BLaER1 treated with 17β-estradiol and CSF1 and Interleukin-3, amounts not matched to agents 10 nM and 100 nM (cell line): ENCODE results near the gene GBX1.

Experiments
- H3K27ac ChIP-seq, 11 experiments: shearing (Covaris generic); formaldehyde crosslinking; 2 replicates each; pipeline ENCODE4 v1.8.1; 2022
- H3K27me3 ChIP-seq, 11 experiments: shearing (Covaris generic); formaldehyde crosslinking; 2 replicates each; pipeline ENCODE4 v1.8.1; 2022
- H3K36me3 ChIP-seq, 11 experiments: shearing (Covaris generic); formaldehyde crosslinking; 2 replicates each; pipeline ENCODE4 v1.8.1; 2022
- H3K4me1 ChIP-seq, 10 experiments: shearing (Covaris generic); formaldehyde crosslinking; 2 replicates each; pipeline ENCODE4 v1.8.1; 2022
- H3K4me2 ChIP-seq, 11 experiments: shearing (Covaris generic); formaldehyde crosslinking; 2 replicates each; pipeline ENCODE4 v1.8.1; 2022
- H3K4me3 ChIP-seq, 10 experiments: shearing (Covaris generic); formaldehyde crosslinking; 2 replicates each; pipeline ENCODE4 v1.8.1; 2022
- H3K9ac ChIP-seq, 11 experiments: shearing (Covaris generic); formaldehyde crosslinking; 2 replicates each; pipeline ENCODE4 v1.8.1; 2022
- H3K9me3 ChIP-seq, 11 experiments: shearing (Covaris generic); formaldehyde crosslinking; replicated peaks in 1 of 11; 2 replicates each; pipeline ENCODE4 v1.8.1; 2022
- H4K20me1 ChIP-seq, 11 experiments: shearing (Covaris generic); formaldehyde crosslinking; 2 replicates each; pipeline ENCODE4 v1.8.1; 2022
- Cebpa-rat ChIP-seq, 11 experiments: shearing (Covaris generic); IDR thresholded peaks; 2 replicates each; pipeline ENCODE4 v1.8.1; 2022

The GBX1 gene

DNA sequence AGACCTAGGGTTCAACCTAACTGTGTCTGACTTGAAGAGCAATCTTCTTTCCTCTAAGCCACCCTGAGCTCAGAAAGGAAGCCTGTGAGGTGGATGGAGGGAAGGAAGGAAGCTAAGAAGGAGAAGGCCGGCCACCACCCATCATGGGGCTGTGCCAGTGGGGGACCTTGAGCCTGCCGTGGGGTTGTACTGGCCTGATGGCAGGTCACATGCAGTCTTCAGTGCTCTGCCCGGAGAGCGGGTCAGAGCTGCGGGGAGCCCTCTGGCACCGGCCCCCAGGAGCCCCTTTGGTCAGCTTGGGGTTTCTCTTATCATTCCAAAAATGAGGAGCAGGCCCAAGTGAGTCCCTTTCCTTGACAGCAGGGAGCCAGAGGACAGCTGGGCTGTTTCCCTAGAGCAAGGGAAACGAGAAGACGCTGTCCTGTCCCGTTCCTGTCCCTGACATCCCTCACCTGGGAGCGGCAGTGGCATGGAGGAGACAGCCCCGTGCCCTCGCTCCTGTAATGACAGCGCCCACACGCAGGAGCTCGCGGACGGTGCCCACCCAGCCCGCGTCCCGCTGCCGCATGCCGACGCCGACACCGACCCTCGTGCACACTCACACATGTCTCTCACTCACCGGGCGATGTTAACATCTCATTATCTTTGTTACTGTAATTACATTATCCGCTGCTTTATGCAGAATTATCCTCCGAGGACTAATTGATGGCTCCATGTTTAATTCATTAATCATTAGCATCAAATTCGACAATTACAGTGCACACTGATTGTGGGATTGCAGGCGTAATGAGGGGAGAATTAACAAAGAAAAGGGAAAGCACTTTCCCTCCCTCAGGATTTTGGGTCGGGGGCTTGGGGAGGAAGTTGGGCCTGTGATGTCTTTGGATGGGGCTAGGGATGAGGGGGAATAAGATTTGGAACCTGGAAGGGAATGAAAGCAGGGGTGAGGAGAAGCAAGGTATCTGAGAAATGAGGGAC, 31.3 kb downstream of the GBX1 start:
- Histone ChIP-seq H4K20me1 (peaks cover 5 to 99% (median 27%) of the 10 kb centered on the region in 11 experiments; a peak in 19 of 22 replicates), H3K9me3 (no peaks in the 10 kb centered on the region), H3K36me3 (peaks cover 7 to 99% (median 60%) of the 10 kb centered on the region in 11 experiments; a peak in 19 of 22 replicates), H3K4me1 (peaks cover 0 to 10% (median 0%) of the 10 kb centered on the region in 10 experiments; a peak in 4 of 20 replicates), H3K27ac (no peak overlapping the region), H3K4me3 (no peak overlapping the region), H3K4me2 (no peak overlapping the region), H3K27me3 (no peaks in the 10 kb centered on the region), H3K9ac (no peak overlapping the region)
- no peak for TF ChIP-seq Cebpa-rat (IDR thresholded peaks at IDR 0.05)

DNA sequence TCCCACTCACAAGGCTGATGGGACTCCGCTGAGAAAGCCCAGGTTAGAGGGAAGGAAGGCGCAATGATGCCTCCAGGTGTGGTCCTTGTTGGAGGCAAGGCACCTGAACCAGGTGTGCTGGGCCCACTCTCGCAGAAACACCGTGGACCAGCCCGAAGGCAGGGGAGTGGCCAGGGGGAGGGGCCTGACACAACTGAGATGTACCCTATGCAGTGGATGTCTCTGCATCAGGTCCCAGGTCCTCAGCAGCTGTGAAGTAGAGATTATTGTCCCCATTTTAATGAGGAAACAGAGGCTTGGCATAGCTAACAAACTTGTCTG, 32.0 kb downstream of the GBX1 start:
- Histone ChIP-seq H3K4me1 (peaks cover 0 to 12% (median 0%) of the 10 kb centered on the region in 10 experiments; a peak in 6 of 20 replicates), H4K20me1 (peaks cover 10 to 99% (median 30%) of the 10 kb centered on the region in 11 experiments; a peak in 19 of 22 replicates)
- TF ChIP-seq Cebpa-rat (IDR thresholded peaks at IDR 0.05) = no peak

DNA sequence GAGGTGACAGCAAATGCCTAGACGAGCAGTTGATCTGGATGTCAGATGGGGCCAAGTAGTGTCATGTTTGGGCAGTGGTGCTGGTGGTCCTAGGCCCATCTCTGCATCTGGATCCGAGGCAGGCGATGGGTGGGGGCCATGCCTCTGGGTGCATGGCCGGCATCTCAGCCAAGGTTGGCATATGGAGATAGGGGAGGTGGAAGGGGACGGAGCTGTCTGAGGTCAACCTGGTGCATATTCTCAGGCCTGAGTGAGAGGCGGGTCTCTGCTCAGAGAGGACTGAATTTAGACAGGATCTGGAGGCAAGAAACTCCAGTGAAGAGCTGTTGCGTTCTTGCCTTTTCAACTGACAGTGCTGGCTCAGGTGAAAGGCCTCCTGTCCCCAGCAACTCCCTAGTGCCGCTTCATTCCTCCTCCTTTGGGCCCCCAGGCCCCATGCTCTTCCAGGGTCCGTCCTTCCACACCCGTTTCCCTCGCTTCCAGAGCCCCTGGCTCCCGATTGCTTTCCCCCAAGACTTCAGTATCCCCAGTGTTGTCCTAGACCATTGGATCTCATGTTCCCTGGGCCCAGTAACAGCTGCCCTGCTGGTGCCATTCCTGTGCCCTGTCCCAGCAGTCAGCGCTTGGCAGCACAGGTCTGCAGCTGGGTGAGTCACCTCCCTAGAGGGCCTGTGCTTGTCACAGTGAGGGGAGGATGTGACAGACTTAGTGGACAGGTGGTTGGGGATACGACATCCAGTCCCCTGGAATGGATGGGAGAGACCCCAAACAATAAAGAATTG, 32.6 kb downstream of the GBX1 start:
- Histone ChIP-seq H3K27me3 (no peaks in the 10 kb centered on the region), H3K27ac (no peak overlapping the region), H3K9me3 (no peaks in the 10 kb centered on the region), H4K20me1 (peaks cover 10 to 99% (median 32%) of the 10 kb centered on the region in 11 experiments; a peak in 19 of 22 replicates), H3K4me1 (peaks cover 0 to 18% (median 5%) of the 10 kb centered on the region in 10 experiments; a peak in 12 of 20 replicates), H3K9ac (no peak overlapping the region), H3K36me3 (peaks cover 19 to 99% (median 66%) of the 10 kb centered on the region in 11 experiments; a peak in 19 of 22 replicates), H3K4me3 (no peak overlapping the region), H3K4me2 (no peak overlapping the region)
- no peak for TF ChIP-seq Cebpa-rat (IDR thresholded peaks at IDR 0.05)

More for the DNA sequence above, 32.0 kb downstream of the GBX1 start:
- Histone ChIP-seq H3K27me3 (no peaks in the 10 kb centered on the region), H3K36me3 (peaks cover 13 to 99% (median 66%) of the 10 kb centered on the region in 11 experiments; a peak in 19 of 22 replicates), H3K4me2 (no peak overlapping the region), H3K9me3 (no peaks in the 10 kb centered on the region), H3K27ac (no peak overlapping the region), H3K9ac (no peak overlapping the region), H3K4me3 (no peak overlapping the region)

DNA sequence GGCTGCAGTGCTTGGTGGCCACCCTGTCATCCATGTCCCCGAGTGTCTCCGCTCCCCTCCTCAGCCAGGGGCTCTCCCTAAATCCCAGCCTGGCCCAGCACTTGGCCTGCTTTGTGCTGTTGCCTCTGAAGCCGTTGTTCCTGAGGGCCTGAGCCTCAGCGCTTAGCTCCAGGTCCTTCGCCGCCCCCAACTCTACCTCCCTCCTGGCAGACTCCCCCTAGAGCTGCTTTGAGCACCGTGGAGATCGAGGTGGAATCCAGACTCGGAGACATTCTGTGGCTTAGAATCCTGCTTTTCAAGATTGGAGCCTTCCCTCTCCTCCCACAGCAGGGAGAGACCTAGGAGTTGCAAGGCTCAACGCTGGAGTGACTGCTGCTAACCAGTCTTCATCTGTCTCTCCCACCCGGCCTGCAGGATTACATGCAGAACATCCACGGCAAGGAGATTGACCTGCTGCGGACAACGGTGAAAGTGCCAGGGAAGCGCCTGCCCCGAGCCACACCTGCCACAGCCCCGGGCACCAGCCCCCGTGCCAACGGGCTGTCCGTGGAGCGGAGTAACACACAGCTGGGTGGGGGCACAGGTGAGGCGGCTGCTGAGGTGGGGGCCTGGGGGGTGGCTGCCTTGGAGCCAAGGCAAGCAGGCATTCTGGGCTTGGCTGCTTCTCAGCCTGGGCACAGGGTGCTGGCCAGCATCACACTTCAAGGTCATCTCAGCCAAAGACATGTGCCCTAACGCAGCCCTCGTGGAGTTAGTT, 33.3 kb downstream of the GBX1 start:
- H3K9ac ChIP-seq = no peak overlapping the region
- H3K4me3 ChIP-seq = no peak overlapping the region
- H3K36me3 ChIP-seq = peaks cover 21 to 99% (median 72%) of the 10 kb centered on the region in 11 experiments; a peak in 19 of 22 replicates

DNA sequence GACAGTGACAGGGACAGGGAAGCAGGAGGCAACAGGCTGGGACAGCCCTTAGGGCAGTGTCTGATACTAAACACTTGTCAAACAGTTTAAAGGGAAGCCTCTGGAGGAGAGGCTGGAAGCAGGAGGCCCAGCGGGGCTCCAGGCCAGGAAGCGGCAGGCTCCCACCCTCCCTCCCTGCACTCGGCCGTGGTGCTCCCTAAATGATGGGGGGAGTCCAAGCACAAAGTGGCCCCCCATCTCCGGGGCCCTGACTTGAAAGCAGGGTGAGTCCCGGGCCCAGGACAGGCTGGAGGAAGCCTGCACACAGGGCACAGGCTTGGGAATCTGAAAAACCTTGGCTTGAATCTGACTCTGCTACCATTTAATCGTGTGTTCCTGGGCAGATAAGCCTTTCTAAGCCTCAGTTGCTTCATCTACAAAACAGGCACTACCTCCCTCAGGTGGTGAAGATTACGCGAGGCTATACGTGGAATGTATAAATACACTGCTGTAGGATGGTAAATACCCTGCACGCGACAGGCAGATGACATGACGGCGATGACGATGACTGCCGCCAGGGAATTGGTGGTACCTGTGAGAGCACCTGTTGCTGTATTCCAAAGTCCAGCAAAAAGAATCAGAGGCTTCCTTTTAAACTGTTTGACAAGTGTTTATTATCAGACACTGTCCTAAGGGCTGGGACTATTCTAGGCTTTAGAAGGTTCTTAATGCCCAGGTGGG, 34.1 kb downstream of the GBX1 start:
- Histone ChIP-seq H3K27ac (no peak overlapping the region), H3K36me3 (peaks cover 27 to 99% (median 80%) of the 10 kb centered on the region in 11 experiments; a peak in 20 of 22 replicates), H3K4me1 (peaks cover 0 to 21% (median 8%) of the 10 kb centered on the region in 10 experiments; a peak in 12 of 20 replicates), H3K4me3 (no peak overlapping the region), H4K20me1 (peaks cover 10 to 99% (median 32%) of the 10 kb centered on the region in 11 experiments; a peak in 19 of 22 replicates), H3K9me3 (no peaks in the 10 kb centered on the region), H3K4me2 (no peak overlapping the region), H3K9ac (no peak overlapping the region), H3K27me3 (no peaks in the 10 kb centered on the region)
- TF ChIP-seq Cebpa-rat (IDR thresholded peaks at IDR 0.05) = no peak

More for the DNA sequence above, 33.3 kb downstream of the GBX1 start:
- Histone ChIP-seq H3K9me3 (no peaks in the 10 kb centered on the region), H3K27ac (no peak overlapping the region), H3K4me1 (peaks cover 0 to 21% (median 8%) of the 10 kb centered on the region in 10 experiments; a peak in 12 of 20 replicates), H3K27me3 (no peaks in the 10 kb centered on the region), H4K20me1 (peaks cover 10 to 99% (median 34%) of the 10 kb centered on the region in 11 experiments; a peak in 19 of 22 replicates), H3K4me2 (no peak overlapping the region)
- no peak for TF ChIP-seq Cebpa-rat (IDR thresholded peaks at IDR 0.05)

DNA sequence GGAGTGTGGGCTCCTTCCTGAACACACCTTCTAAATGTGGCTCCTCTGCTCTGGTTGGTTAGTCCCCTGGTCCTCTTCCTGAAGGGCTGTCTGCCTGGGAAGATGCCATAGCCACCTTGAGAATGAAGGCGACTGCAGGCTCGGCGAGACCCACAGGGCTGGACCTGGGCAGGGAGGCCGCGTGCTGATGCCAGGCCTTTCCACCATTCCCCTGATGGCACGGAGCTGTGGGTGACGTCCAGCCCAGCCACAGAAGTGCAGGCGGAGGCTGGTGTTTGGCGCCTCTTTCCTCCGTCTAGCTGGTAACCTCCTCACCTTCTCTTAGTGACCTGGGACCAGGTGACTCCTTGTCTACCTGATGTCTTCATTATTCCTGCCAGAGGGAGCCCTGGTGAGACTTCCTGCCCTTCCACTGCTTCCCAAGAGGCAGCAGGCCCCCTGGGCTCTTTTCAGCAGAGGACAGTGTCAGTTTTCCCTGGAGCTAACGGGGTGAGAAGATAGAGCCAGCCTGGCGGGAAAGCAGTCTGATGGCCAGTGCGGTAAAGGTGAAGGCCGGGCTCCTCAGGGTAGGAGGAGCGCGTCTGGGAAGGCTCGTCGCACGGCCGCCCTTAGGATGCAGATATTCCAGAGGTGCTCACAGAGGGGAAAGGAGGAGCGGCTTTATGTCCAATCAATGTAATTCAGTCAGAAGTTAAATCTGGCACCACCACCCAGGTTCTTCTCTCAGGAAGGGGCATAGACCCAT, 34.9 kb downstream of the GBX1 start:
- Histone ChIP-seq H3K9me3 (no peaks in the 10 kb centered on the region), H3K36me3 (peaks cover 28 to 99% (median 86%) of the 10 kb centered on the region in 11 experiments; a peak in 20 of 22 replicates), H3K27ac (no peak overlapping the region), H3K4me3 (no peak overlapping the region), H3K27me3 (no peaks in the 10 kb centered on the region), H3K4me1 (peaks cover 0 to 21% (median 8%) of the 10 kb centered on the region in 10 experiments; a peak in 12 of 20 replicates), H3K9ac (0 out of 22 replicates have a peak overlapping the region, but pooled peaks of 1 of the 11 experiments have one; percentile 9), H3K4me2 (no peak overlapping the region), H4K20me1 (peaks cover 10 to 99% (median 40%) of the 10 kb centered on the region in 11 experiments; a peak in 19 of 22 replicates)
- no peak for TF ChIP-seq Cebpa-rat (IDR thresholded peaks at IDR 0.05)

DNA sequence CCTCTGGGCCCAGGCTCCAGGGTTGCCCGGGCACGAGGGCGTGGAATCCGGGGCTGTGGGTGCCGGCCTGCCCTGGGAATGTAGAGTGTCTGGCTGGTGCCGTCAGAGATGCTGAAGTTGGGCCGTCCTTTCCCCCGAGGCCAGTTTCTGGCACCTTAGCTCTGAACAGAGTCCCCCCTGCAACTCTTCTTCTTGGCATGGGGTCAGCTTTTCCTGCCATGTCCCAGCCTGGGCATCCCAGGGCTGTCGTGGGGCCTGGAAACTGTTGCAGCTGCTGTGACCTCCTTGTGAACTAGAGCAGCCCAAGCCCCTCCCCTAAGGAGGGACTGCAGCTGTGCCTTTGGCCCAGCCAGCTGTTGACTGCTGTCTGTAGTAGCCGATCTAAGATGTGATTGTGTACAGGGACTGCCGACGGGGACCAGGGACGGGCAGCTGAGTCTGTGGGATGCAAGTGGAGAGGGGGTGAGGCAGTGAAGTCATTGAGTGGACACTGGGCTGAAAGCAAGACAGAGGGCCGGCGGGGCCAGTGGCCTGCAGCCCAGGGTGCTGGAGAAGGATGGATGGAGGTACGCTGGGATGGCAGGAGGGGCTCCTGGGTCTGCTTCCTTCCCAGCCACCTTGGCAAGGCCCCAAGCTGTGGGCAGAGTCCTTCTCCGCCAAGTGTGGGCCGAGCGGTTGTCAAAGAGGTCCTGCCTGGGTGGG, 35.8 kb downstream of the GBX1 start:
- peak overlapping the region in 3 of 11 experiments; percentile 11 to 25 (median 21); a peak in 2 of 22 replicates for H3K4me2 ChIP-seq
- peaks cover 0 to 27% (median 9%) of the 10 kb centered on the region in 10 experiments; a peak in 12 of 20 replicates for H3K4me1 ChIP-seq
- TF ChIP-seq Cebpa-rat (IDR thresholded peaks at IDR 0.05) = no peak
- no peaks in the 10 kb centered on the region for H3K9me3 ChIP-seq
- H3K9ac ChIP-seq = peak overlapping the region in 1 of 11 experiments; percentile 24; a peak in 2 of 22 replicates
- H3K27me3 ChIP-seq = no peaks in the 10 kb centered on the region
- no peak overlapping the region for H3K4me3 ChIP-seq
- H3K36me3 ChIP-seq = peaks cover 28 to 99% (median 81%) of the 10 kb centered on the region in 11 experiments; a peak in 20 of 22 replicates
- no peak overlapping the region for H3K27ac ChIP-seq
- H4K20me1 ChIP-seq = peaks cover 10 to 99% (median 48%) of the 10 kb centered on the region in 11 experiments; a peak in 20 of 22 replicates
